Pancreas (tissue), 10 donors: ENCODE results near the gene MAPKAPK2. TPM values are rescaled to one million over a fixed set of nuclear protein-coding genes. Genes with fewer than 3 reads are reported as not detected.

Experiments used
- ATAC-seq, 4 donors: fragments of 200-7000 bp; cut with Tn5 transposase; one replicate each; pipeline versions ENCODE4 v1.8.0 to v1.9.1; 2020; ENCODE audit warnings: mild to moderate bottlenecking in 4 of 4, moderate library complexity in 4 of 4
- DNase-seq, 6 donors: peaks; one replicate each; pipeline ENCODE4 v3.0.0-alpha.2; 2020
- FAIRE-seq: peaks from 2 replicates; lab custom pipeline; 2012; peaks lifted over from hg19 to GRCh38; lab: Jason Lieb, UNC
- H3K27ac ChIP-seq, 4 donors: fragments of 200-600 bp; sonication (generic); 1 replicate in 3 of 4; 2 replicates in 1 of 4; pipeline versions ENCODE4 v1.5.0 to v1.8.0; 2020
- H3K27me3 ChIP-seq, 4 donors: fragments of 200-600 bp; one replicate each; pipeline ENCODE4 v1.8.0; 2021
- H3K36me3 ChIP-seq, 3 donors: fragments of 200-600 bp; sonication (generic) in 1 of 3; one replicate each; pipeline versions ENCODE4 v1.5.0 to v1.8.0; 2020 to 2021
- H3K4me1 ChIP-seq, 3 donors: fragments of 200-600 bp; one replicate each; pipeline ENCODE4 v1.8.0; 2021
- H3K4me3 ChIP-seq, 4 donors: fragments of 200-600 bp; sonication (generic) in 2 of 4; one replicate each; pipeline versions ENCODE4 v1.5.0 to v1.8.0; 2020 to 2021
- H3K9me3 ChIP-seq, 4 donors: fragments of 200-600 bp; one replicate each; pipeline ENCODE4 v1.8.0; 2021
- WGBS, 2 donors: extraction: QIAGEN DNeasy Blood & Tissue Kit; methylation state at CpG; one replicate each; pipeline ENCODE4 v1.1.7; 2013; 5-methylcytosine and 5-hydroxymethylcytosine counted together
- intact Hi-C, 3 donors: fragments of 100-400 bp; cut with DNase I; formaldehyde crosslinking; loops; one replicate each; pipeline versions ENCODE4 v1.11.1 to v1.14.2; 2022
- polyA plus RNA-seq, 2 donors: library from polyadenylated mRNA; stranded (reverse); fragments of 200-250 nt; gene quantifications; one replicate each; pipeline ENCODE4 v1.2.3, GENCODE V29; 2013
- total RNA-seq, 6 donors: library from RNA; stranded (reverse); fragmentation: NEBNext Ultra II Directional in 4 of 6; extraction: Animal tissue kit (Norgen Biotek cat#: 25700) in 4 of 6; gene quantifications; one replicate each; pipeline versions ENCODE4 v1.2.1 to v1.2.4, GENCODE V29; 2021 to 2023
- TF ChIP-seq, protein P1 (sequence below), 4 donors: fragments of 200-600 bp; sonication (generic) in 3 of 4; IDR thresholded peaks; one replicate each; pipeline versions ENCODE4 v1.5.0 to v1.8.0; 2021; ENCODE audit warnings: antibody characterized with exemption in 4 of 4
- donor health status: healthy with polysubstance abuse.
- donor health status: DM: no; HTN: no; CAD: no; lungs with moderate emphysema.
- donor health status: DM: no; HTN: no; CAD: no.
- donor health status: control.
- donor health status: control.
- donor health status: Bipolar disorder and iron deficiency.
- donor health status: DM: yes; HTN: yes; CAD: no.
- donor health status: DM: no; HTN: no; CAD: no.
- donor health status: DM: no; HTN: no; CAD: no.
- donor health status: DM: yes; HTN: yes; CAD: no.

Gene MAPKAPK2
- total and polyA plus RNA-seq, 8 donors: 28.3 to 55.7 (median 35.1) TPM

GRCh38 chr1:206779638-206780037 lies 94.9 kb downstream of the MAPKAPK2 start:
- intact Hi-C loops: no loop called here
- no peak overlapping the region for H3K4me3 ChIP-seq
- FAIRE-seq (no peak), DNase-seq (no peak), ATAC-seq (peak in 1 of 4 donors; percentile 51)
- TF ChIP-seq, protein P1, sequence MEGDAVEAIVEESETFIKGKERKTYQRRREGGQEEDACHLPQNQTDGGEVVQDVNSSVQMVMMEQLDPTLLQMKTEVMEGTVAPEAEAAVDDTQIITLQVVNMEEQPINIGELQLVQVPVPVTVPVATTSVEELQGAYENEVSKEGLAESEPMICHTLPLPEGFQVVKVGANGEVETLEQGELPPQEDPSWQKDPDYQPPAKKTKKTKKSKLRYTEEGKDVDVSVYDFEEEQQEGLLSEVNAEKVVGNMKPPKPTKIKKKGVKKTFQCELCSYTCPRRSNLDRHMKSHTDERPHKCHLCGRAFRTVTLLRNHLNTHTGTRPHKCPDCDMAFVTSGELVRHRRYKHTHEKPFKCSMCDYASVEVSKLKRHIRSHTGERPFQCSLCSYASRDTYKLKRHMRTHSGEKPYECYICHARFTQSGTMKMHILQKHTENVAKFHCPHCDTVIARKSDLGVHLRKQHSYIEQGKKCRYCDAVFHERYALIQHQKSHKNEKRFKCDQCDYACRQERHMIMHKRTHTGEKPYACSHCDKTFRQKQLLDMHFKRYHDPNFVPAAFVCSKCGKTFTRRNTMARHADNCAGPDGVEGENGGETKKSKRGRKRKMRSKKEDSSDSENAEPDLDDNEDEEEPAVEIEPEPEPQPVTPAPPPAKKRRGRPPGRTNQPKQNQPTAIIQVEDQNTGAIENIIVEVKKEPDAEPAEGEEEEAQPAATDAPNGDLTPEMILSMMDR (IDR thresholded peaks at IDR 0.05): no peak
- H3K27ac ChIP-seq: no peak overlapping the region
- 63 to 69% methylated on average over 2 of the region's 2 CpGs for WGBS, 2 donors
- H3K4me1 ChIP-seq: no peaks in the 10 kb centered on the region
- no peaks in the 10 kb centered on the region for H3K27me3 ChIP-seq
- no peaks in the 10 kb centered on the region for H3K9me3 ChIP-seq
- H3K36me3 ChIP-seq: no peaks in the 10 kb centered on the region

GRCh38 chr1:206782448-206782847 lies 97.7 kb downstream of the MAPKAPK2 start:
- no peaks in the 10 kb centered on the region for H3K27me3 ChIP-seq
- no peak overlapping the region for H3K27ac ChIP-seq
- no peaks in the 10 kb centered on the region for H3K36me3 ChIP-seq
- no peak overlapping the region for H3K4me3 ChIP-seq
- WGBS, 2 donors: 92 to 100% methylated on average over 2 of the region's 2 CpGs
- no peaks in the 10 kb centered on the region for H3K4me1 ChIP-seq
- TF ChIP-seq, protein P1 (IDR thresholded peaks at IDR 0.05): no peak
- DNase-seq (no peak), FAIRE-seq (no peak), ATAC-seq (no peak)
- no peaks in the 10 kb centered on the region for H3K9me3 ChIP-seq
- intact Hi-C loops: no loop called here

- no peak overlapping the region for H3K4me3 ChIP-seq
- H3K27ac ChIP-seq: no peak overlapping the region
- H3K27me3 ChIP-seq: no peaks in the 10 kb centered on the region
- DNase-seq (no peak), FAIRE-seq (no peak), ATAC-seq (no peak)
- TF ChIP-seq, protein P1 (IDR thresholded peaks at IDR 0.05): no peak
- H3K9me3 ChIP-seq: no peaks in the 10 kb centered on the region
- intact Hi-C loops: no loop called here
- no peaks in the 10 kb centered on the region for H3K4me1 ChIP-seq
- 80 to 85% methylated on average over 7 of the region's 7 CpGs for WGBS, 2 donors
- H3K36me3 ChIP-seq: no peaks in the 10 kb centered on the region
Observed at GRCh38 chr1:206783506-206783905, 98.8 kb downstream of the MAPKAPK2 start.

Other genes with a start within 250 kb of the MAPKAPK2 start
- gene IKBKE, start 214.4 kb upstream of the MAPKAPK2 start, total RNA-seq: 1 to 10 TPM; 1.8 to 9.9 (median 3.1) TPM
- 1 to 10 TPM; 3.4 to 6.4 TPM for gene IKBKE, start 214.4 kb upstream of the MAPKAPK2 start, polyA plus RNA-seq
- gene RASSF5, start 177.4 kb upstream of the MAPKAPK2 start, total RNA-seq: 10 to 100 TPM in 4 of 6 donors, 1 to 10 TPM in 2; 8.2 to 17.8 (median 12.5) TPM
- 10 to 100 TPM in 1 of 2 donors, 1 to 10 TPM in 1; 6.7 to 22.3 TPM for gene RASSF5, start 177.4 kb upstream of the MAPKAPK2 start, polyA plus RNA-seq
- 10 to 100 TPM; 20.9 to 35.7 (median 27.7) TPM for gene EIF2D, start 72.4 kb upstream of the MAPKAPK2 start, total RNA-seq
- 10 to 100 TPM; 28.8 to 37.9 TPM for gene EIF2D, start 72.4 kb upstream of the MAPKAPK2 start, polyA plus RNA-seq
- gene DYRK3, start 49.4 kb upstream of the MAPKAPK2 start, total RNA-seq: 1 to 10 TPM; 2.3 to 7.0 (median 3.8) TPM
- gene DYRK3, start 49.4 kb upstream of the MAPKAPK2 start, polyA plus RNA-seq: 1 to 10 TPM; 2.4 to 4.8 TPM
- not detected for gene IL19, start 85.9 kb downstream of the MAPKAPK2 start, total RNA-seq
- not detected for gene IL19, start 85.9 kb downstream of the MAPKAPK2 start, polyA plus RNA-seq
- gene IL10, start 87.6 kb downstream of the MAPKAPK2 start, total RNA-seq: under 1 TPM in 5 of 6 donors, not detected in 1; 0.12 to 0.81 (median 0.24) TPM
- under 1 TPM; 0.05 to 0.53 TPM for gene IL10, start 87.6 kb downstream of the MAPKAPK2 start, polyA plus RNA-seq
- not detected for gene IL20, start 180.7 kb downstream of the MAPKAPK2 start, total RNA-seq
- gene IL20, start 180.7 kb downstream of the MAPKAPK2 start, polyA plus RNA-seq: not detected
- gene IL24, start 212.5 kb downstream of the MAPKAPK2 start, total RNA-seq: not detected
- not detected for gene IL24, start 212.5 kb downstream of the MAPKAPK2 start, polyA plus RNA-seq
- gene FCMR, start 237.0 kb downstream of the MAPKAPK2 start, total RNA-seq: 1 to 10 TPM in 3 of 6 donors, under 1 TPM in 3; 0.58 to 2.0 (median 0.97) TPM
- gene FCMR, start 237.0 kb downstream of the MAPKAPK2 start, polyA plus RNA-seq: 1 to 10 TPM in 1 of 2 donors, under 1 TPM in 1; 0.65 to 1.2 TPM